GM19372 (cell line): ENCODE measurements around the gene ACAP3.

Experiments
- ATAC-seq: cut with Tn5 transposase; IDR thresholded peaks from one replicate; pipeline ENCODE4 v1.9.1; 2021; ENCODE audit warnings: mild to moderate bottlenecking, low read depth, moderate library complexity; ENCODE audit not compliant: unreplicated experiment

ACAP3 gene

GRCh38 chr1:1287288-1288110, 20.2 kb downstream of the ACAP3 start:
- no peak for ATAC-seq

GRCh38 chr1:1286313-1287261, 21.1 kb downstream of the ACAP3 start:
- no peak for ATAC-seq

DNA sequence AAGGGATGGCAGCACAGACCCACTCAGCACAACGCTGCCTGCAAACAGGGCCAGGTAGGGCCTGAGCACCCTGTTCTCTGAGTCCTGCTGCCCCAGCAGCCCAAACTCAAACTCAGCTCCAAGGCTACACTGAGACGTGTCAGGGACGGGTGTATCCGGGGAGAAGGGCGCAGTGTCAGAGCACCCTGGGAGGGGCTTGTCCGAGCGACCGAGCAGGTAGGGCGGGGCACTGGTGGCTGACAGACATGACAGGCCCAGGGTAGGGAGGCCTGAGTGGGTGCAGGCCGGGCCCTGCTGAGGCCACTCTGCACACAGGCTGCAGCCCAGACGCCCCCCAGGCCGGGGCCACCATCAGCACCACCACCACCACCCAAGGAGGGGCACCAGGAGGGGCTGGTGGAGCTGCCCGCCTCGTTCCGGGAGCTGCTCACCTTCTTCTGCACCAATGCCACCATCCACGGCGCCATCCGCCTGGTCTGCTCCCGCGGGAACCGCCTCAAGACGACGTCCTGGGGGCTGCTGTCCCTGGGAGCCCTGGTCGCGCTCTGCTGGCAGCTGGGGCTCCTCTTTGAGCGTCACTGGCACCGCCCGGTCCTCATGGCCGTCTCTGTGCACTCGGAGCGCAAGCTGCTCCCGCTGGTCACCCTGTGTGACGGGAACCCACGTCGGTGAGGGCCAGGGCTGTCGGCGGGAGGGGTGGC, 22.0 kb downstream of the ACAP3 start:
- ATAC-seq, result no peak

DNA sequence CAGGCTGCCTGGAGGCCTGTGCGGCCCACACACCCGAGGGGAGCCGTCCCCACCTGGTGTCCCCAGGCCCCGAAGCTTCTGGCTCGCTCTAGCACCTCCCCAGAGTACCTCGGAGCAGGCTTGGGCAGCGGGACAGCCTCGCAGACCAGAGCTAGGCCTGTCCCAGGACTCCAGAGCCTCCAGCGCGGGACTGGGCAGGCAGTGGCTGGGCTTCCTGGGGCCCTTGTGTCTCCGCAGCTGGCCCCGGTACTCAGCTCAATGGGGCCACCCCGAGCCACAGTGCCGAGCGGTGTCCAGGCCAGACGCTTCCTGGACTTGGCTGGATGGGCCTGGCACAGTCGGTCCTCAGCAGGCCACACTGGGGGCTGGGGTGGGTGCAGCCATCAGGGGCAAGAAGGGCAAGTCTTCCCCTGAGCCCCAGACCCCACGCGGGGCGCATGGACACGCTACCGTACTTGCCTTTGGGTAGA, 22.6 kb downstream of the ACAP3 start:
- no peak for ATAC-seq

DNA sequence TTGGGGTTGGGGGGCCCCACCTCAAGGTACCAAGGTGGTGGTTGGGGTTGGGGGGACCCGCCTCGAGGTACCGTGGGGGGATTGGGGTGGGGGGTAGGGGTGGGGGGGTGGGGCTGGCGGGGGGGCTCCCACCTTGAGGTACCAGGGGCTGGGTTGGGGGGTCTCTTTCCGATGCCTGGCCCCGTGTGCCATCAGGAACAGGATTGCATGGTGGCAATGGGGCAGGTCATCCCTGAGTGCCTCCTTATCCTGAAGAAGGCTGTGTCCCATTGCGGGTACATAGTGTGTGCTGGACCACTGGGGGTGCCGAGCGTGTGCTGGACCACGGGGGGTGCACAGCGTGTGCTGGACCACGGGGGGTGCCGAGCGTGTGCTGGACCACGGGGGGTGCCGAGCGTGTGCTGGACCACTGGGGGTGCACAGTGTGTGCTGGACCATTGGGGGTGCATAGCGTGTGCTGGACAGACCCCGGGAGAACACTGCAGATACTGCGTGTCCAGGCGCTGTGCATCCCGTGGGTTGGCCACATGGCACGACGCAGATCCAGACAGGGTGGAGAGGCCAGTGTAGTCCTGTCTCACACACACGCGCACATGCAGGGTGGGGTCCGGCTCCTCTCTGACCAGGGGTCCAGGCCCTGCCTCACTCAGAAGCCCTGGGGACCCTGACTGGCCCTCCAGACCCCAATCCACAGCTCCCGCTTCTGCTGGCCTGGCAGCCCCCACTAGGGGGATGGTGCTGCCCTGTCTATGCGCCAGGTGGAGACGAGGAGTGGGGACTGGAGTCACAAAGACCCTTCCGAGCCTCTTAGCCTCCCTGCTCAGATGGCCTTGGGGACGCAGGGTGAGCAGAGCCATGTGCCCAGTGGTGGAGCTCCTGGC, 23.3 kb downstream of the ACAP3 start:
- no peak for ATAC-seq

GRCh38 chr1:1283821-1284220, 23.9 kb downstream of the ACAP3 start:
- no peak for ATAC-seq

DNA sequence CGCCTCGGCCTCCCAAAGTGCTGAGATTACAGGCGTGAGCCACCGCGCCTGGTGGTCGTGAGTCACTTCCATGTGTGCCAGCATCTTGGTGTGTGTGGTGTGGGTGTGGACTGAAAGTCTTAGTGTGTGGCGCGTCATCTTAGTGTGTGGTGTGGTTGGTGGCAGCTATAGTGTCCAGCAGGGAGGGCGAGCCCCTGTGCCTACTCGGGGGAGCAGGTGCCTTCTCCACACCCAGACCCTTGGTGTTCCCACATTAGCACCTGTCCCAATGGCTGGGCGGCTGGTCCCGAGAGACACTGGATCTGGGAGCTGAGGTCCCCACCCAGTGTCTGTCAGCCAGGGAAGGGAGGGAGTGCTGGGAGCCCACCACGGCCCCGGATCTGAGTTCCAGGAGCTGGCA, 24.7 kb downstream of the ACAP3 start:
- no peak for ATAC-seq

DNA sequence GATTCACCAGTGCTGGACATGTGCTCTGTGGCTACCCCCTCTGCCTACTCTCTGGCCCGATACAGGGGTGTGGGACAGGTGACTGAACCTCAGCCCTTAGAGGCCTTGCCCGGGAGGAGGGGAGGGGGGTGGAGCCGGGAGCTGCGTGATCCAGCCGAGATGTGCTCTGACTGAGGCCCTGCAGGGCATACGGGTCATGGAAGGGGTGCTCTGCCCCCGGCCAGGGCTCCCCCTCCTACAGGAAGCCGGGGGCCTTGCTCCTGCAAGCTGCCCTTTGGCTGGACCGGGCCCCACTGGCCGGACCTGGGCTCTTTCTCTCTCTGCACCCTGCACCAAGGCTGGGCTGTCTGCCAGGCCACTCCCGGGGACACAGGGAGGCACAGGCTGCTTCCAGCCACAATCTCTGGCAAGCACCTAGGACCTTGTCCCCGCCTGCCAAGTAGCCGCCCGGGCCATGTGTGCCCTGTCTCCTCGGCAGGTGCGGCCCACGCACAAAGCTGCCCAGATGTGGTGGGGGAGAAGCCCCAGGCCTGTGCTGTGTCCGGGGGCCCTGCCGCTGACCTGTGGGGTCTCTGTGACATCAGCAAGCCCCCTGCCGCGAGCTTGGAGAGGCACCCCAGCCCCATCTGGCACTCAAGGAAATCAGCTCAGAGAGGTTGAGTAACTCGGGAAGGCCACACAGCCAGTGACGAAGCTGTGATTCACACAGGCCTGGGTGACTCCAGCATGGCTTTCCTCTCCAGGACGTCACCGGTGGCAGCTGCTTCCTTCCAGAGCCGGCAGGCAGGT, 26.0 kb downstream of the ACAP3 start:
- ATAC-seq, result no peak

- ATAC-seq, result no peak
Measured at GRCh38 chr1:1280782-1281481, 26.8 kb downstream of the ACAP3 start.

DNA sequence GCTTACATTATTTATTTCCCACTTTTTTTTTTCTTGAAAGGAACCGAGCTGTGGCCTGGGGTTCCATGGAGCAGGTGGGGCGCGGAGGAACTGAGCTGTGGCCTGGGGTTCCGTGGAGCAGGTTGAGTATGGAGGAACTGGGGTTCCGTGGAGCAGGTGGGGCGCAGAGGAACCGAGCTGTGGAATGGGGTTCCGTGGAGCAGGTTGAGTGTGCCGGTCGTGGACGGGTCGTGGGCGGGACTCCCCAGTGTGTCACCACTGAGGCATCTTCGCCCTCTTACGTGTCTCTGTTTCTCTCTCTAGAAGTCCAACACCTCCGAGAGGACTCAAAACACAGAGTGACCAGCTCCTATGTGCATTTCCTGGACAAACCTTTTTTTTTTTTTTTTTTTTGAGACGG, 28.7 kb downstream of the ACAP3 start:
- no peak for ATAC-seq

- ATAC-seq, result no peak
Measured at GRCh38 chr1:1278620-1279019, 29.1 kb downstream of the ACAP3 start.

GRCh38 chr1:1275836-1276235, 31.9 kb downstream of the ACAP3 start:
- ATAC-seq, result no peak

GRCh38 chr1:1274931-1275431, 32.7 kb downstream of the ACAP3 start:
- no peak for ATAC-seq

- ATAC-seq, result no peak
Measured at GRCh38 chr1:1274299-1274930, 33.3 kb downstream of the ACAP3 start.

GRCh38 chr1:1273512-1274298, 34.0 kb downstream of the ACAP3 start, which contains the start of gene UBE2J2:
TSS of gene UBE2J2 (minus strand) at chr1:1273854. CDS start at chr1:1267992, 5,862 bp downstream.
- peak; percentile 93 for ATAC-seq

DNA sequence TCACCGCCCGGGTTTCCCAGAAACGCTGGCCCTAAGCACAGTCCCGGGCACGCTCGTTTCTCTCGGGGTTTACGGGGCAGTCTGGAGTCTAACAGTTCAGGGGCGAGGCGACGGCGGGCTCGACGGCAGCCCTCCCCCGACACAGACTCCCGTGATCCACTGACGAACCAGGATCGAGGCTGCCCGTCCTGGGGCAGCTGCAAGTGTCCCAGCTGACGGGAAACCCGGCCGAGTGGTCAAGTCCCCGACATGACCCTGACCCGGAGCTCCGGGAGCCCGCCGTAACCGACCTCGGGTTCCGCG, 34.6 kb downstream of the ACAP3 start:
- ATAC-seq, result no peak
